CD4-positive, alpha-beta T cell treated with Interleukin-4 for 4 hours (primary cell): ENCODE results near the gene ERV3-1.
"Not testable (repeated sequence)": the region's sequence is repeated elsewhere in the genome, so short reads cannot be mapped to it uniquely, and the experiment has no call there.

Experiments
- DNase-seq: peaks from one replicate; pipeline ENCODE4 v3.0.0-alpha.2; 2020

Gene ERV3-1

DNA sequence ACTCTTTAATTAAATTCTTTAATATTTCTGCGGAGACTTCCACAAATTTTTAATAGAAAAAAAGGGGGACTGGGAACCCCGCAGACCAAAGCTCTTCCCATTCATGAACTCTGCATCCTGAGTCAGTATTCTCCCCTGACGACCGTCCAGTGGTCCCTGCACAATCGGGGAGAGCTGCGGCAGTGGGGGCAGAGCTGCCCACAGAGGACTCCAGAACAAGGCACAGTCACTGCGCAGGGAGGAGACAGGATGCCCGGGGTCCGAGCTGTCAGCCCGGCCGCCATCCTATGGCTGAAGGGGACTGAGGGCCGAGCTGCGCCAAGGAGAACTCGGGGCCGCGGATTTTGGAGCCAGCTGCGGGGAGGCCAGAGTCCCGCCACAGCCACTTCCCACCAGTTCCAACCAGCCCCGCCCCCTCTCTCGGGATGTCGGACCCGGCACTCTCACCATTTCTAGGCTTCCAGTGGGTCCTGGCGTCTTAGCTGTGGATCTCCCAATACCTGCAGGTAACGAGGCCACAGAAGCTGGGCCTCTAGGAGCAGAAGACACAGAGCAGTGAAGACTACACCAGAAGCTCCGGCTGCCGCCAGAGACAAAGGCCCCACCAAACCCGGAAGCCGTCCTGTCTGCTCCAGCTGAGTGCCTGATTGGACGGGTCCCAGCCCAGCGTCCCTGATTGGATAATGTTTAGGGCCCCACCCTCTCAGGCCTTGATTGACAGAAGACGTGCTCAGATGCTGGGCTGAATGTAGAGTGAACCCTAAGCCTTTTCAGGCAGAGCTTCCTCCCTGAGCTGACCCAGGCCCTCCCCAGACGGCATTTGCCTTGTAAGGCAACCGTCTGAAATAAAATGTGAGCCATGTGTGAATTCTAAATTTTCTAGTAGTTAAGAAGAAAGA is at the start of gene ERV3-1:
Gene ERV3-1 (minus strand): TSS at position 594 of the 899 bp plus-strand sequence. CDS start 13,661 bp downstream, outside the sequence.
- peak; percentile 96 for DNase-seq

DNA sequence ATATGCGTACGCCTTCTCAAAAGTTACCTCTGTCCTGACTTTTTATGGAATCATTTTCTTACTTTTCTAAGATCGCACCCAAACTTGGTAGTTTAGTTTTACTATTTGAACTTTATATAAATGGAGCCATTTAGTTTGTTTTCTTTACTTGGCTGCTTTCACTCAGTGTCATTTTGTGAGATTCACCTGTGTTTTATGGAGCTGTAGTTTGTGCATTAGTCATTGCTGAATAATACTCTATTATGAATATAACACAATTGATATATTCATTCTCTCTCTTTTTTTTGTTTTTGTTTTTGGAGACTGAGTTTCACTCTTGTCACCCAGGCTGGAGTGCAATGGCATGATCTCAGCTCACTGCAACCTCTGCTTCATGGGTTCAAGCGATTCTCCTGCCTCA is 49.3 kb upstream of the ERV3-1 start:
- DNase-seq, result not testable (repeated sequence)

GRCh38 chr7:65054466-65054994 is 48.0 kb upstream of the ERV3-1 start:
- DNase-seq, result not testable (repeated sequence)

- not testable (repeated sequence) for DNase-seq
Observed at GRCh38 chr7:65051654-65052053, 45.2 kb upstream of the ERV3-1 start.

- not testable (repeated sequence) for DNase-seq
Observed at GRCh38 chr7:65051139-65051538, 44.7 kb upstream of the ERV3-1 start.

DNA sequence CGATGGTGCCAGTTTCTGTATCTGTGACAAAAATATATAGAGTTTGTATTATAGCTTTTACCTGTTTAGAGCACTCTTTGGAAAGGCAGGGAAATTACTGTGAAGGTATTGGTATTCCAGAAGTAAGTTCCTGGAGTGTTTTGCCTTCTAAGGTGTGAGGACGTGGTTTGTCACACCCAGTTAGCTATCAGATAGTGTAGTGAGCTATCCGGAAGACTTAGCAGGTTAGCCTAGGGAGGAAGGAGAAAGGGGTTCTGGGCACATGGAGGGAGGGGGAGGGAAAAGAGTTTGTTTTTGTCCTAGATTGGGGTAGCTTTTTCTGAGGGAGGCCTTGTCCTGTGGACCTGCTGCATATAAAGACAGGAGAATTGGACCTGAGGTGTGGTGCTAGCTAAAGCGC is 39.8 kb upstream of the ERV3-1 start:
- not testable (repeated sequence) for DNase-seq

GRCh38 chr7:65045589-65045988 is 39.1 kb upstream of the ERV3-1 start:
- not testable (repeated sequence) for DNase-seq

DNA sequence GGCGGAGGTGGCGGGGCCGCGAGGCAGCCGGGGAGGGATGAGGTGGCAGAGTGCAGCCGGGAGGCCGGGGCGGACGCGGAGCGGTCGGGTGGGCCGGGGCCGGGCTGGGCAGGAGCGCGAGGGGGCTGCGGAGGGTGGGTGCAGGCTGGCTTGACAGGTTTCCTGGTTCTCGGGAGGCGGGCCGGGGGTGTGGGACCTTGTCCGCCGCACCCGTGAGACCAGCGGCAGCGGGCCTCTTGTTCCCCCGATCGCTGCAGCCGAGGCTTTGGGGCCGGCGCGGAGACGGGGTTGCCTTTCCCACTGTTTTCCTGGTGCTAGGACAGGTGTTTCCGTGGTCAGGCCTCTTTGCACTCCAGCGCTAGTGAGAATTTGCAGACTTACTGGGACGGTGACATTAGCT is 32.3 kb upstream of the ERV3-1 start:
- peak; percentile 1 for DNase-seq

DNA sequence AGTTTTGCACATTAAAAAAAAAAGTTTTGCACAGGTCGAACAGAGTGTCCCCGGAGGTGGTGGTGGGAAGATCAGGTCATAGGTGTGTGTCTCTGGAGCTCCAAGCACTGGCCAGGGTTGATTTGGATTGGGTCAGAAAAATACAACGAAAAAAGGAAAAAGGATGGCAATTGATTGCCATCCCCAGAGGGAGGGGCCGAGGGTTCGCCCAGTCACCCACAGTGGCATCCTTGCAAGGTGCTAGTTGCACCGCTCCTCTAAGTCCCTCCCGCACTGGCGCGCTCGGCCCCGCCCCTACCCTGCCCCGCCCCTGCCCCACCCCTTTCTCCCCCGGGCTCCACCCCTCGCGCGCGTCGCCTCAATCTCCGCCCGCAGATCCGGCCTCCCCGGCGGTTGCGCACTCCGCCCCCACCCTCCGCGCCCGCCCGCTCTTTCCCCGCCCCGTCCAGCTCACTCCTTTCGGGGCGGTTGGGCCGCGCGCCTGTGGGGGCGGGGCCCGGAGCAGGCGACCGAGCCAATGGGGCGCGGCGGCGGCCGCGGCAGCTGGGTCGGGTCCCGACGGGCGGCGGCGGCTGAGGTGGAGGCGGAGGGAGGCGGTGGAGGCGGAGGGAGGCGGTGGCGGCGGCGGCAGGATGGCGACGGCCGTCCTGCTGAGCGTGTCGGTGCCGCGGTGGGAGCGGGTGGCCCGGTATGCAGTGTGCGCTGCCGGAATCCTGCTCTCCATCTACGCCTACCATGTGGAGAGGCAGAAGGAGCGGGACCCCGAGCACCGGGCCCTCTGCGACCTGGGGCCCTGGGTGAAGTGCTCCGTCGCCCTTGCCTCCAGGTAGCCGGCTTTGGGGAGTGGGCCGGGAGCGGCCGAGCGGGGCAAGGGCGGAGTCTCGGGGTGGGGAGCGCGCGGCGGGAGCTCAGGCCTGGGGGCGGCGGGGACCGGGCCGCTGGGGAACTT is 31.5 kb upstream of the ERV3-1 start:
- peak; percentile 95 for DNase-seq

DNA sequence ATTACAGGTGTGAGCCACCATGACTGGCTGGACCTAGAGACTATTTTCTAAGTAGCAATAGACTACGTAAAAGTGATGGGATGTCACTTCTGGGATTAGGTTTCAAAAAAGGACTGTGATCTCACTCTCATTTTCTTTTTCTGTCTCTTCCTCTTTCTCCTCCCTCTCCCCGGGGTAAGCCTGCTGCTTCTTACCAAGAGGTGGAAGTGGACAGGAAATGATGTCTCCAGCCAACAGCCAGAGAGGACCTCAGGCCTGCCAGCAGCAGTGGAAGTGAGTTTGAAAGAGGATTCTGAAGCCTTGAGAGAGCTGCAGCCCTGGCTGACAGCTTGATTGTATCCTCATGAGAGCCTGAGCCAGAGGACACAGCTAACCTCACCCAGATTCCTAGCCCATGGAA is 30.0 kb upstream of the ERV3-1 start:
- DNase-seq, result not testable (repeated sequence)

GRCh38 chr7:65035469-65035868 is 29.0 kb upstream of the ERV3-1 start:
- DNase-seq, result not testable (repeated sequence)

GRCh38 chr7:65034120-65034782 is 27.8 kb upstream of the ERV3-1 start:
- not testable (repeated sequence) for DNase-seq

DNA sequence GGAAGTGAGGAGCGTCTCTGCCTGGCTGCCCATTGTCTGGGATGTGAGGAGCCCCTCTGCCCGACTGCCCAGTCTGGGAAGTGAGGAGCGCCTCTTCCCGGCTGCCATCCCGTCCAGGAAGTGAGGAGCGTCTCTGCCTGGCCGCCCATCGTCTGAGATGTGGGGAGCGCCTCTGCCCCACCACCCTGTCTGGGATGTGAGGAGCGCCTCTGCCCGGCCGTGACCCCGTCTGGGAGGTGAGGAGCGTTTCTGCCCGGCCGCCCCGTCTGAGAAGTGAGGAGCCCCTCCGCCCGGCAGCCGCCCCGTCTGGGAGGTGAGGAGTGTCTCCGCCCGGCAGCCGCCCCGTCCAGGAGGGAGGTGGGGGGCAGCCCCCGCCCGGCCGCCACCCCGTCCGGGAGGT is 26.9 kb upstream of the ERV3-1 start:
- DNase-seq, result not testable (repeated sequence)

- DNase-seq, result not testable (repeated sequence)
Observed at GRCh38 chr7:65025023-65025422, 18.5 kb upstream of the ERV3-1 start.

GRCh38 chr7:65020978-65021377 is 14.5 kb upstream of the ERV3-1 start:
- DNase-seq, result not testable (repeated sequence)

DNA sequence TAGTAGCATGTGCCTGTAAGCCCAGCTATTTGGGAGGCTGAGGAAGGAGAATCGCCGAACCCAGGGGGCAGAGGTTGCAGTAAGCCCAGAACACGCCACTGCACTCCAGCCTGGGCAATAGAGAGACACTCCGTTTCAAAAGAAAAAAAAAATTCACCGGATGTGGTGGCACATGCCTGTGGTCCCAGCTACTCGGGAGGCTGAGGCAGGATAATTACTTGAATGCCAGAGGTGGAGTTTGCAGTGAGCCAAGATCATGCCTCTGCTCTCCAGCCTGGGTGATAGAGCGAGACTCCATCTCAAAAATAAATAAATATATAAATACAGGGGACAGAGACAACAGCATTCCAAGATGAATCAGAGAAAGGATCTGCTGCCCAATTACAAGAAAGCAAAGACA is 3.4 kb upstream of the ERV3-1 start:
- not testable (repeated sequence) for DNase-seq

GRCh38 chr7:65009394-65009793 is 2.9 kb upstream of the ERV3-1 start:
- DNase-seq, result not testable (repeated sequence)

DNA sequence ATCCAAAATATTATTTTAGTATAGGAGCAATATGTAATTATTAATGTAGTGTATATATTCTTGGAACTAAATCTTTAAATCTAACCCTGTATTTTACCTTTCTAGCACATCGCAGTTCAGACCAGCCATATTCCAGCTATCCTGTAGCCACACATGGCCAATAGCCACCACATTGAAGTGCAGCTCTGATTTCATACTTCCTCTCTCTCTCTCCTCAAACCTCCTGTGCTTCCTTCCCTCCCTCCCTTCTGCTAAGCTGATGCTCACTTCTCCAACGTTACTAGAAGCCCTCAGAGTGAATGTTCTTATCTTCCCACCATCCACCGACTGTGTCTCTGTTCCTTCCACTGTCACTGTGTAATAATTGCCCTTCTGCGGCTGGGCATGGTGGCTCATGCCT is 549 bp upstream of the ERV3-1 start:
- DNase-seq, result peak; percentile 6

DNA sequence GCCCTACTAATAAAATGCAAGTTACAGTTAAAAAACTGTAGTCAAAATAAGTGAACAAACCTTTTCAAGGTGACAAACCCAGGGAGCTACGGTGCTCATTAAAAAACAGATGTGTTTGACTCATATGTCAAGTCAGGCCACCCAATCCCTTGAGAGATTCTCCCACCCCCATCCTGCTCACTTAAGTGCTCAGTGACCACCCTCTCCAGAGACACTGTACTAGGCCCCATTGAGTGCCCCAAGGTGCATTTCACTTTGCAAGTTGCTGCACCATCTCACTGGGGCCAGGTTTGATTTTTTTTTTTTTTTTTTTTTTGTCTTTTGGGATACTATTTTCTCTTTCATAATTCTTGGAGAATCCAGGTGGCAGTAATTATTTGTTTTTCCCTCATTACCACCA is 1.9 kb downstream of the ERV3-1 start:
- no peak for DNase-seq

DNA sequence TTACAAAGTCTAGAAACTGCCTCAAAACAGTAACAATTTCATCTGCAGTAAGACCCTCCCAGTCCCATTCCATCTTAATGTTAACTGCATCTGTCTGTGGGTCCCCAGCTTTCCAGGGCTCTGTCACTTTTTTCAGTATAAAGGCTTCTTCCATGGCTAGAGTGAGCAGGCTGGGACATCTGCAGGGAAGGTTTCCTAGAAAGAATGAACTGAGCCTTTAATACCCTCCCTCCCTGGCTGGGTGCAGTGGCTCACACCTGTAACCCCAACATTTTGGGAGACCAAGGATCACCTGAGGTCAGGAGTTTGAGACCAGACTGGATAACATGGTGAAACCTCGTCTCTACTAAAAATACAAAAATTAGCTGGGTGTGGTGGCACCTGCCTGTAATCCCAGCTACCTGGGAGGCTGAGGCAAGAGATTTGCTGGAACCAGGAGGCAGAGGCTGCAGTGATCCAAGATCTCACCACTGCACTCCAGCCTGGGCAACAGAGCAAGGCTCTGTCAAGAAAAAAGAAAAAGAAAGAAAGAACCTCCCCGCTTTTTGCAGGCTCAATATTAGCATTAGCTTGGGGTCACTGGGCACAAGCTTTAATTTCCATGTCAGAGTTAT is 3.4 kb downstream of the ERV3-1 start:
- DNase-seq, result no peak

DNA sequence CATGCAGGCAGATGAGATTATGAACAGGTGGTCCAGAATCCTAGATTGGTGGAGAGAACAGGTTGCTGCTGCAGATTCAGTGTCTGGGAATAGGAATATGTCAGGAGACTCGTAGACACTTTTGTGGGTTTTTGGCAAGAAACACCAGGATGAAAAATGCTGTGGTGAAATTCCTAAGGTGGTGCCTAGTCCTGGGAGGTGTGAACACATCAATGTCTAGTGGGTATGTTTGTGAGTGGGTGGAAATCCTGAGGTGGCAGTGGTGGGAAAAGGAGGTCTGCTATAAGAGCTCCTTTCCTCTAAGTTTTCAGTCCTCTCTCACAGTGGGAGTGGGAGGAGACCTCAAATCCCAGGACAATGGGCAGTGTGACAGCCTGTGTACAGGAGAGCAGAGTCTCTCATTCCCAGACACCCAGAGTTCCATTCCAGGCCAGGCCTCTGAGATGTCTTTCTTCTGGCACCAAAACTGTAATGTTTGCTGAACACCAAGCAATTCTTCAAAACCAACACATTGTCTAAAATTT is 5.1 kb downstream of the ERV3-1 start:
- no peak for DNase-seq
